HG02981 (cell line): ENCODE data around the gene ANKRD17.

Source experiments
- ATAC-seq: cut with Tn5 transposase; IDR thresholded peaks from one replicate; pipeline ENCODE4 v1.9.1; 2021; ENCODE audit warnings: mild to moderate bottlenecking, moderate library complexity; ENCODE audit not compliant: unreplicated experiment

ANKRD17 gene

GRCh38 chr4:73129319-73129718 is 129.3 kb downstream of the ANKRD17 start:
- ATAC-seq: no peak

GRCh38 chr4:73127839-73128453 is 130.7 kb downstream of the ANKRD17 start:
- peak; percentile 74 for ATAC-seq

GRCh38 chr4:73109493-73109892 is 149.1 kb downstream of the ANKRD17 start:
- no peak for ATAC-seq

- no peak for ATAC-seq
These were observed 153.9 kb downstream of the ANKRD17 start for GRCh38 chr4:73104695-73105094.

GRCh38 chr4:73103799-73104503 is 154.6 kb downstream of the ANKRD17 start:
- ATAC-seq: no peak

- no peak for ATAC-seq
These were observed 159.5 kb downstream of the ANKRD17 start for GRCh38 chr4:73099143-73099542.

GRCh38 chr4:73098713-73099112 is 159.9 kb downstream of the ANKRD17 start:
- ATAC-seq: no peak

GRCh38 chr4:73098016-73098415 is 160.6 kb downstream of the ANKRD17 start:
- ATAC-seq: no peak

- ATAC-seq: no peak
These were observed 165.7 kb downstream of the ANKRD17 start for GRCh38 chr4:73092868-73093267.

- no peak for ATAC-seq
These were observed 167.9 kb downstream of the ANKRD17 start for GRCh38 chr4:73090738-73091137.

- no peak for ATAC-seq
These were observed 170.7 kb downstream of the ANKRD17 start for GRCh38 chr4:73087871-73088270.

GRCh38 chr4:73086095-73086868 is 172.3 kb downstream of the ANKRD17 start:
- ATAC-seq: no peak

GRCh38 chr4:73080789-73081188 is 177.8 kb downstream of the ANKRD17 start:
- ATAC-seq: no peak

- no peak for ATAC-seq
These were observed 182.8 kb downstream of the ANKRD17 start for GRCh38 chr4:73075832-73076231.

GRCh38 chr4:73070074-73070390 is 188.6 kb downstream of the ANKRD17 start:
- peak; percentile 11 for ATAC-seq

GRCh38 chr4:73069338-73070073 is 189.1 kb downstream of the ANKRD17 start, which contains the start of gene COX18:
Gene COX18, minus strand, starts transcription at chr4:73069716. Its CDS starts 67 bp downstream, at chr4:73069649.
- peak; percentile 82 for ATAC-seq

- ATAC-seq: peak; percentile 3
These were observed 189.9 kb downstream of the ANKRD17 start for GRCh38 chr4:73068491-73069337.

- no peak for ATAC-seq
These were observed 190.6 kb downstream of the ANKRD17 start for GRCh38 chr4:73067971-73068394.

GRCh38 chr4:73066928-73067327 is 191.7 kb downstream of the ANKRD17 start:
- ATAC-seq: no peak

GRCh38 chr4:73066445-73066844 is 192.2 kb downstream of the ANKRD17 start:
- no peak for ATAC-seq
